Retinal pigment epithelial cell (primary cell): ENCODE measurements around the gene SCN1A.
A peak's percentile ranks its signal among the peaks of the same experiment; 100 is the strongest.

Experiments used
- DNase-seq: peaks from one replicate; pipeline ENCODE4 v3.0.0-alpha.2; 2010; ENCODE audit warnings: low read depth
- H3K4me3 ChIP-seq: 2 replicates; pipeline ENCODE4 v1.5.1; 2011; ENCODE audit warnings: mild to moderate bottlenecking, low read length, control low read depth, moderate library complexity
- TF ChIP-seq, protein P1 (sequence below): conservative IDR thresholded peaks from 2 replicates; pipeline ENCODE4 v1.5.1; 2011; ENCODE audit warnings: low read depth, low read length, control low read depth, inconsistent platforms

The SCN1A gene

DNA sequence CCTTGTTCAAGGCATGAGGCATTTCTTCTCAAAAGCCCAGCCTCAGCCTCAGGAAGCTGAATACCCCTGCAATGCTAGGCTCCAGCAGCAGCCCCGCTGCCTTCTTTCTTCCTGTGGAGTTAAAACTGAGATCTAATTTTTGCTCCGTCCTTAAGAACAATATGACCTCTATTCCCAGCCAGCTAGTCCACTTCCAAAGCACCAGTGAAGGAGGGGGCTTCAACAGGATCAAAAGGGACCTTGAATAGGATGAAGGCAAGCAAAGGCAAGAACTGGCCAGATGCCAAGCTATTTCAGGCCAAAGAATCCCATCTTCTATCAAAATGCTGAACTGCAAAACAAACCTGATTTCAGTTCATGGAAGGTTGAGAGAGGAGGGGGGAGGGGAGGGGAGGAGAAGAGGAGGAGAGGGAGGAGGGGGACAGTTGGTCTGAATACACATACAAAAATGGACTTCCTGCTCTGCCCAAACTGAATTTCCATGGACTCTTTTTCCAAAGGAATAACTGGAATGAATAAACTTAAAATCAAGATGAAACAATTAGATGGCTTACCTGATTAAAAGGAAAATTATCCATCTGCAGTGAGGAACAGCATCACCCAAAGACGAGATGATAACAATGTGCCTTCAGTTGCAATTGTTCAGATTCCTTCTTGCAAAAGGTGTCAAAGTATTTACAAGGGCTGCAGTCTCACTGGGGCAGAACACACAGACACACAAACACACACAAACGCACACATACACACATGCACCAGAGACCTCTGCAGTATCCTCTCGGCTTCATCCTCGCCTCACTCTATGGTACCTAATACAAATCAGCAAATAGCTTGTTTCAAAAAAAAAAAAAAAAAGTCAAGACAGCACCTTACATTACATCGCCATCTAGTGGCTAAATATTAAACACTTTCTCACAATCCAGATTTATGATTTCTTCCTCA, at the start of gene SCN1A:
Gene SCN1A (minus strand): TSS at position 804 of the 939 bp plus-strand sequence. CDS start 54,399 bp downstream, outside the sequence.
- TF ChIP-seq, protein P1, sequence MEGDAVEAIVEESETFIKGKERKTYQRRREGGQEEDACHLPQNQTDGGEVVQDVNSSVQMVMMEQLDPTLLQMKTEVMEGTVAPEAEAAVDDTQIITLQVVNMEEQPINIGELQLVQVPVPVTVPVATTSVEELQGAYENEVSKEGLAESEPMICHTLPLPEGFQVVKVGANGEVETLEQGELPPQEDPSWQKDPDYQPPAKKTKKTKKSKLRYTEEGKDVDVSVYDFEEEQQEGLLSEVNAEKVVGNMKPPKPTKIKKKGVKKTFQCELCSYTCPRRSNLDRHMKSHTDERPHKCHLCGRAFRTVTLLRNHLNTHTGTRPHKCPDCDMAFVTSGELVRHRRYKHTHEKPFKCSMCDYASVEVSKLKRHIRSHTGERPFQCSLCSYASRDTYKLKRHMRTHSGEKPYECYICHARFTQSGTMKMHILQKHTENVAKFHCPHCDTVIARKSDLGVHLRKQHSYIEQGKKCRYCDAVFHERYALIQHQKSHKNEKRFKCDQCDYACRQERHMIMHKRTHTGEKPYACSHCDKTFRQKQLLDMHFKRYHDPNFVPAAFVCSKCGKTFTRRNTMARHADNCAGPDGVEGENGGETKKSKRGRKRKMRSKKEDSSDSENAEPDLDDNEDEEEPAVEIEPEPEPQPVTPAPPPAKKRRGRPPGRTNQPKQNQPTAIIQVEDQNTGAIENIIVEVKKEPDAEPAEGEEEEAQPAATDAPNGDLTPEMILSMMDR, result peak; percentile 52
- peak; percentile 3 for DNase-seq
- H3K4me3 ChIP-seq, result no peak within 1 kb of the TSS

DNA sequence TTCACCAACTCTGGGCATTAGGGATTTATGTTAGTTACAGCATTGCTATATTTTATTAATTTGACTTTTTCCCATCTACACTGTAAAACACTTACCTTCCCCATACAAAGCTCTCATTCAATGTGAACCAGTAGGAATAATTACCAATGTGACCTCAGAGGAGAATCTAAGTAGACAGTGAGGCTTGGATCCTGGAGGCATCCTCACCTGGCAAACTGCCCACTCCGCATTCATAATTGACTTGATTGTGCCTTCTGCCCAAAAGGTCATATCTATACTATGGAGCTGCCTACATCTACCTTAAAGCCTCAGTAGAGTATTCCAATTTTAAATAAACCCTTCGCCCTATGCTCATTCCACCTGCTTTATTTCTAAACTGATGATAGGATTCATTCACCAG, 45.4 kb upstream of the SCN1A start:
- H3K4me3 ChIP-seq, result no peak overlapping the region
- TF ChIP-seq, protein P1, result no peak
- no peak for DNase-seq

DNA sequence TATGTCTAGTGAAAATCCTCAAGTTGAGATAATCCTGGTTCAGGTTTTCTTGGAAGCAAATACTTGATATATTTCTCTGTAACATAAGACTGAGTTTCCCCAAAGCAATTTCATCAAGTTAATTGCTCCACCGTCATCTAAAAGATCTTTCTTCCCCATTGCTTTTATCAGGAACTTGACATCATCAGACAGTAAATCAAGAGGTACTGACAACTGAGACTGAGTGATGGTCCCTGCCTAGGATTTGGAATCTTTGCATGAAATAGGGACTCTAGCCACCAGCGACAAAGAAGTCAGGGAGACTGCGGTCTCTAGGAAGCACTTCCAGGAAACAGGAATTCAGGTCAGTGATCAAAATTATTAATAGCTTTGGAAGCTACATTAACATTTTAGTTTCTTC, 43.4 kb upstream of the SCN1A start:
- TF ChIP-seq, protein P1, result no peak
- H3K4me3 ChIP-seq, result no peak overlapping the region
- DNase-seq, result no peak

DNA sequence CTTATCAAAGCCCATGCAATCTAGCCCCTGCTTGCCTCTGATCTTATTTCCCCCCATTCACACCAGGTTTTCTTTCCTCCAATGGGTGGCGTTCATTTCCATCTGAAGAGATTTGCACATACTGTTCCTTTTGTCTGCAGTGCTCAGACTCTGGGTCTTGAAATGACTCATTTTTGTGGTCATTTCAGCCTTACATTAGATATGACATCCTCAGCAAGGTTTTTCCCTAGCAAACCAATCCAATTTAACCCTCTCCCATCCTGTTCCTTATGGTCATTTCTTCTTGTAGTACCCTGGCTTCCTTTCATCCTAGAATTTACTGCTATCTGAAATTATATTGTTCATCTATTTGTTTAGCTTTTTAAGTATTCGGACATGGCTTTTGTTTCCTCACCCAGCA, 42.5 kb upstream of the SCN1A start:
- no peak overlapping the region for H3K4me3 ChIP-seq
- peak; percentile 22 for DNase-seq
- TF ChIP-seq, protein P1, result no peak

DNA sequence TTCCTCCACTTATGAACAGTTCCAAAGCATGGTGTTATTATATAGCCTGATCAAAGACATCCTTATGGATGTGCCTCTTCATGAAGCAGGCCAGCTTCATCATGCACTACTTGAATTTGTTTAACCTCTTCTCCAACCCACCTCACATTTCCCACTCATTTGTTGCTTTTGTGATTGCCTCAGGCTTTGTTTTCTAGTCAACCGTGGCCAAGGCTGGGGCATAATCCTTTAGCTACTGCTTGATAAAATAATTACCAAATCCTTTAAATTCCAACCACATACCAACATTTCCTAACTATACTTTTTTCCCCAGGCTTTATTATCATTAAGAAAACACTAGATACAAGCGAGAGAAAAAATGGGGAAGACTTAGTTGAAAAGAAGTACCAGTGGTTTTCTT, 39.6 kb upstream of the SCN1A start:
- TF ChIP-seq, protein P1, result no peak
- DNase-seq, result peak; percentile 71
- H3K4me3 ChIP-seq, result no peak overlapping the region

DNA sequence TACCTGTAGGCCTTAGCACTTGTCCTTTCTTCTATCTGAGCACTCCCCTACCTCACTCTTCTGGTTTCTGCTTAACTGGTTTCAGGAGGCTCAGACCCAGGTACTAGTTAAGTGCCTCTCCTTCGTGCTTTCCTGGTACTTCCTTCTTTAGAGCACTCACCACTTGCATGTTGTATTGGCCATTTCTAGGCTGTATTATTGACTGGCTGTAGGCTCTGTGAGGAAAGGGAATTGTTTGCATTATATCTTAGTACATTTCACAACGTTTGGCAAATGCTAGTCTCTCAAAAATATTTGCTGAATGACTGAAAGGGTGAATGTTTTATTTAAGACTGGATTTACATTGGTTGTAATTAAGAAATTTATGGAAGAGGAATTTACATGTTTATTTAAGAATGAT, 36.0 kb upstream of the SCN1A start:
- TF ChIP-seq, protein P1, result no peak
- DNase-seq, result no peak

DNA sequence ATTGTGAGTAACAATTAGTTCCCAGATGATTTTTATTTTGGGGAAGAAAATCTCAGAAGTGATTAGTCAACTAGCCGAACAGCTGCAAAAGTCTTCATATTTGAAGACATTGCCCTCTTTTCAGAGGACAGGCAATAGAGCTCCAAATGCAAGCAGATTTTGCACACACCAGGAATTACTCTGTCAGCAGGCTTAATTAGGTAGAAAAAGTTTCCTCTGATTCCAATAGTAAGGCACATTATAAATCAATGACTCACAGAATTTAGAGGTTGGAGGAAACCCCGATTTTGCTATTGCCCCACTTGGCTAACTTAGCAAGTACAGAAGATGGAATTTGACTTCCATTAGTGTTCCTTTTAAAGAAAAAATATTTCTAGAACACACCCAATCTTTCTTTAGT, 30.7 kb upstream of the SCN1A start:
- peak; percentile 14 for DNase-seq
- TF ChIP-seq, protein P1, result no peak

More for the DNA sequence above, 36.0 kb upstream of the SCN1A start:
- no peak overlapping the region for H3K4me3 ChIP-seq

More for the DNA sequence above, 30.7 kb upstream of the SCN1A start:
- H3K4me3 ChIP-seq, result no peak overlapping the region
